NCI-H460 (cell line): Measurements from ENCODE around the gene KCNK13. TPM values are rescaled to one million over a fixed set of nuclear protein-coding genes. Genes with fewer than 3 reads are reported as not detected.
A peak's percentile ranks its signal among the peaks of the same experiment; 100 is the strongest.

Source experiments
- DNase-seq: peaks from one replicate; pipeline ENCODE4 v3.0.0-alpha.2; 2016; ENCODE audit warnings: low read depth; ENCODE audit errors: extremely low read depth
- total RNA-seq: library from RNA; depleted of rRNA; stranded (reverse); fragments of >200 nt; shearing (Covaris generic); gene quantifications from 2 replicates; pipeline ENCODE4 v1.2.3, GENCODE V29; 2014

The KCNK13 gene
- total RNA-seq, 1 experiment from 2014 or later = not detected

GRCh38 chr14:90116444-90116843 is 54.6 kb downstream of the KCNK13 start:
- no peak for DNase-seq

GRCh38 chr14:90118027-90118426 is 56.2 kb downstream of the KCNK13 start:
- no peak for DNase-seq

GRCh38 chr14:90126260-90126659 is 64.5 kb downstream of the KCNK13 start:
- no peak for DNase-seq

GRCh38 chr14:90132821-90133570 is 71.2 kb downstream of the KCNK13 start:
- DNase-seq = no peak

- DNase-seq = no peak
These were observed 75.1 kb downstream of the KCNK13 start for GRCh38 chr14:90136904-90137303.

- no peak for DNase-seq
These were observed 76.0 kb downstream of the KCNK13 start for GRCh38 chr14:90137807-90138206.

GRCh38 chr14:90139199-90139598 is 77.4 kb downstream of the KCNK13 start:
- no peak for DNase-seq

GRCh38 chr14:90140298-90140955 is 78.6 kb downstream of the KCNK13 start:
- DNase-seq = no peak

- DNase-seq = peak; percentile 29
These were observed 79.1 kb downstream of the KCNK13 start for GRCh38 chr14:90140956-90141316.

- no peak for DNase-seq
These were observed 91.6 kb downstream of the KCNK13 start for GRCh38 chr14:90153429-90153828.

GRCh38 chr14:90154110-90154509 is 92.3 kb downstream of the KCNK13 start:
- DNase-seq = no peak

GRCh38 chr14:90159146-90159545 is 97.4 kb downstream of the KCNK13 start:
- DNase-seq = no peak

- no peak for DNase-seq
These were observed 97.9 kb downstream of the KCNK13 start for GRCh38 chr14:90159688-90160087.

GRCh38 chr14:90161129-90161528 is 99.3 kb downstream of the KCNK13 start:
- DNase-seq = no peak

- DNase-seq = no peak
These were observed 106.8 kb downstream of the KCNK13 start for GRCh38 chr14:90168425-90169105.

GRCh38 chr14:90175631-90176030 is 113.8 kb downstream of the KCNK13 start:
- DNase-seq = no peak

GRCh38 chr14:90177539-90178189 is 115.9 kb downstream of the KCNK13 start:
- DNase-seq = no peak

GRCh38 chr14:90179357-90179756 is 117.6 kb downstream of the KCNK13 start:
- no peak for DNase-seq

- no peak for DNase-seq
These were observed 118.3 kb downstream of the KCNK13 start for GRCh38 chr14:90179809-90180779.

- DNase-seq = no peak
These were observed 122.3 kb downstream of the KCNK13 start for GRCh38 chr14:90184094-90184493.
